H1 (cell line): ENCODE results near the gene ADCY6. TPM values are rescaled to one million over a fixed set of nuclear protein-coding genes. Genes with fewer than 3 reads are reported as not detected.

ENCODE experiments used
- JUND ChIP-seq: IDR thresholded peaks from 2 replicates; pipeline ENCODE4 v1.6.1; 2011; ENCODE audit warnings: mild to moderate bottlenecking, improper control_type of control experiment, low read length
- MAX ChIP-seq: IDR thresholded peaks from 2 replicates; pipeline ENCODE4 v1.6.1; 2012; ENCODE audit warnings: inconsistent platforms
- SIN3A ChIP-seq, 2 experiments: IDR thresholded peaks in 1 of 2; conservative IDR thresholded peaks in 1 of 2; 2 replicates each; pipeline ENCODE4 v1.6.1; 2011 to 2012; ENCODE audit warnings: low read length in 2 of 2, improper control_type of control experiment in 1 of 2, low read depth in 1 of 2, mild to moderate bottlenecking in 1 of 2
- SRF ChIP-seq: IDR thresholded peaks from 2 replicates; pipeline ENCODE4 v1.6.1; 2011; ENCODE audit warnings: mild to moderate bottlenecking, low read depth, low read length, moderate library complexity
- TEAD4 ChIP-seq: IDR thresholded peaks from 2 replicates; pipeline ENCODE4 v1.6.1; 2012; ENCODE audit warnings: low read depth, low read length, inconsistent platforms, mixed read lengths
- polyA plus RNA-seq, 7 experiments: library from polyadenylated mRNA; depleted of rRNA in 3 of 7; stranded (reverse) in 5 of 7; unstranded in 2 of 7; fragments of >200 nt in 5 of 7; fragments of 200-250 nt in 2 of 7; gene quantifications; 1 replicate in 5 of 7; 2 replicates in 1 of 7; 4 replicates in 1 of 7; pipeline versions ENCODE4 v1.2.1 to v1.2.3, GENCODE V29; 2011 to 2013; ENCODE audit warnings: missing spikeins in 2 of 7, mixed read lengths in 2 of 7
- total RNA-seq: library from RNA; stranded (reverse); fragmentation: NEBNext Ultra II Directional; extraction: Animal tissue kit (Norgen Biotek cat#: 25700); gene quantifications from 2 replicates; pipeline ENCODE4 v1.2.1, GENCODE V29; 2021

Gene ADCY6
- total and polyA plus RNA-seq, 2 of the 8 experiments (the other 6 are each of a cell fraction or from before 2014, with no cell fraction given) = 11.7 to 17.5 TPM

GRCh38 chr12:48775299-48775698 lies 13.6 kb downstream of the ADCY6 start (continued):
- TF ChIP-seq JUND (no peak), SIN3A (conservative IDR thresholded peaks at IDR 0.05 in 1 of 2, IDR thresholded peaks at IDR 0.05 in 1 of 2; ENCODE audit: low read depth in 1 of 2, low read length in 2 of 2) (no peak), MAX (no peak), SRF (no peak), TEAD4 (no peak)
